IPS-NIHi7 (cell line): ENCODE results near the gene NVL.
A peak's percentile ranks its signal among the peaks of the same experiment; 100 is the strongest.

Experiments
- DNase-seq: peaks from one replicate; pipeline ENCODE4 v3.0.0; 2012; ENCODE audit warnings: mixed read lengths; ENCODE audit errors: extremely low spot score

NVL gene

DNA sequence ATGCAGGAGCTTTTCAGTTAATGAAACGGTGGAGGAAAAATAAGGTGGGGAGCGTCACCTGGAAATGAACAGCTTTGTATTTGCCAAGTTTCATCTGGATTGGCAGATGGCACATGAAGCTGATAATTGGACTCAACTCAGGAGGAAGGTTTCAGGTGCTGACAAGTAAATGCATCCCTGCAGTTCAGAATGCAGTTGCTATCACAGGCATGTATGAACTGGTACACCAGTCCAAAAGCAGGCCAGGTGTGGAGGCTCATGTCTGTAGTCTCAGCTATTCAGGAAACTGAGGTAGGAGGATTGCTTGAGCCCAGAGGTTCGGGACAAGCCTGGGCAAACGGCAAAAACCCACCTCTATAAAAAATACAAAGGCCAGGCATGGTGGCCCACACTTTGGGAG is 131.4 kb downstream of the NVL start:
- no peak for DNase-seq

DNA sequence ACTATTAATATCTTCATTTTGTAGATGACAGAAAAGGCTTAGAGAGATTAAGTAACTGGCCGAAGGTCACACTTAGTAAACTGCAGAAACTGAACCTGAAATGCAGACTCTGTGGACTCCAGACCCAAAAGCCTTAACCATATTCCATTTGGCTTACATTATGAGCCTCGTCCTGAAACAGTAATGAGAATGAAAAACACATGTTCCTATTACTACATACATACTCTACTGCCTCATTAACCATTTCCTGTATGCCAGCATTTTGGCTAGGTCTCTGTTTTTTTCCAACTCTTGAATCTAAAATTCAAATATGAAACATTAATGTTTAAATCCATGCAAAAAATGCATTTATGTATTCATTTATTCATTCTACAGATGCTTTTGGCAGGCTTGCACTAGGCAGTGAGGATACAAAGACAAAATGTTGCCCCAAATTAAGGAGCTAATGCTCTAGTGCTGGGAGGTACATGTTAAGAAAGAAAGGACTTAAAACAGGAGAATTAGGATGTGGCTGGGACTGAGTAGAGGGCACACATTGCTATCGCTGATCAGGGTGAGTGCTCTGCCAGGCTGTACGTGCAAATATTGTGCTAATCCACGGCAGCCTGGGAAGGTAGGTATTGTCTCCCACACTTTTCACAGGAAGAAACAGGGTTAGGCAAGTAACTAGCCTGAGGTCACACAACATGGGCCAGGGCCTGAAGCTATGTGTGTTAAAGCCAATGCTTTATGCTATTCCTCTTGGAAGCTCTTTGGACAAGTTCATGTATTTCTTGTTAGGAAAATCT is 133.0 kb downstream of the NVL start:
- no peak for DNase-seq

DNA sequence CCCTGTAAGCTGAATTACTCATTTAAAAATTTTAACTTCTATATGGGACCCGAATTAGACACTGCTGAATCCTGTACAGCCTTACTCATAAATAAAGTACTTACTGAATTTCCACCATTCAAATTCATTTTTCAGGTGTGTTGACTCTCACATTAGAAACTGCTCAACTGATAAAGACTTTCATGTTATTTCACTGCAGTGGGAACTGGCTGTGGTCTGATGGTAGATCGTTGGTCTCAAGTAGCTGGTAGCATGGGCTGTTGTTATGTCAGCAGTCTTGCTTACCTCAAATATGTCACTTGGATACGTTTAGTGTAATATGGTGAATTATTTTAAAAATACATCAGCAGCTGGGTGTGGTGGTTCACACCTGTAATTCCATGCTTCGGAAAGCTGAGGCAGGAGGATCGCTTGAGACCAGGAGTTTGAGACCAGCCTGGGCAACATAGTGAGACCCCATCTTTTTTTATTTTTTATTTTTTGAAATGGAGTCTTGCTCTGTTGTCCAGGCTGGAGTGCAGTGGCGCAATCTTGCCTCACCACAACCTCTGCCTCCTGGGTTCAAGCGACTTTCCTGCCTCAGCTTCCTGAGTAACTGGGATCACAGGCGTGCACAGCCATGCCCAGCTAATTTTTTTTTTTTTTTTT is 136.5 kb downstream of the NVL start:
- no peak for DNase-seq

DNA sequence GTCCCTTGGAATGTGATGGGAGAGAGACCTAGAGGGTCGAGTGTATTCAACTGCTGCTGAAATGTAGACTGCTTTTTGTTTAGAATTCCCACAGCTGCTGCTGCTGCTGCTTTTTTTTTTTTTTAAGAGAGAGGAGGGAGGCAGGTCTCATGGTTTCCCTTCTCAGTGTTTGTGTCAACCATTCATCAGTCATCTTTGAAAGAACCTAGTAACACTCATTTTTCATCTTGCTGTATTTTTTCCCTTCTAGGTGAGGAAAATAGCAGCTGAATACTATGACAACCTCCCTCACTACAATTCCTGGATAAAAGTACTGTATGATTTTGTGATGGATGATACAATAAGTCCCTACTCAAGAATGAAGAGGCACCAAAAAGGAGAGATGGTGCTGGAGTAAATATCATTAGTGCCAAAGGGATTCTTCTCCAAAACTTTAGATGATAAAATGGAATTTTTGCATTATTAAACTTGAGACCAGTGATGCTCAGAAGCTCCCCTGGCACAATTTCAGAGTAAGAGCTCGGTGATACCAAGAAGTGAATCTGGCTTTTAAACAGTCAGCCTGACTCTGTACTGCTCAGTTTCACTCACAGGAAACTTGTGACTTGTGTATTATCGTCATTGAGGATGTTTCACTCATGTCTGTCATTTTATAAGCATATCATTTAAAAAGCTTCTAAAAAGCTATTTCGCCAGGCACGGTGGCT is 137.7 kb downstream of the NVL start:
- DNase-seq, result no peak

DNA sequence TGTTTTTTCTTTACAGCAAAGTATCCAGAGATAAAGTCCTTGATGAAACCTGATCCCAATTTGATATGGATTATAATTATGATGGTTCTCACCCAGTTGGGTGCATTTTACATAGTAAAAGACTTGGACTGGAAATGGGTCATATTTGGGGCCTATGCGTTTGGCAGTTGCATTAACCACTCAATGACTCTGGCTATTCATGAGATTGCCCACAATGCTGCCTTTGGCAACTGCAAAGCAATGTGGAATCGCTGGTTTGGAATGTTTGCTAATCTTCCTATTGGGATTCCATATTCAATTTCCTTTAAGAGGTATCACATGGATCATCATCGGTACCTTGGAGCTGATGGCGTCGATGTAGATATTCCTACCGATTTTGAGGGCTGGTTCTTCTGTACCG is 140.4 kb downstream of the NVL start:
- no peak for DNase-seq

DNA sequence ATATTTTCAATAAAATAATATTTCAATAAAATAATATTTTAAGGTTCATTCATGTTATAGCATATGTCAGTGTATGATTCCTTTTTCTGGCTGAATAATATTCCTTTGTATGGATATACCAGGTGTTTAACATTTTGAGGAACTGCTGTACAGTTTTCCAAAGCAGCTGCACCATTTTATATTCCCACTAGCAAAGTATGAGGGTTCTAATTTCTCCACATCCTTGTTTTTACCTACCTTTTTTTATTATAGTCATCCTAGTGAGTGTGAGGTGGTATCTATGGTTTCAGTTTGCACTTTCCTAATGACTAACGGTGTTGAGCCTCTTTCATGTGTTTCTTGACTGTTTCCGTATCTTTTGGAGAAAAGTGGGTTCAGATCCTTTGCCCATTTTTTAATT is 141.7 kb downstream of the NVL start:
- DNase-seq, result no peak

DNA sequence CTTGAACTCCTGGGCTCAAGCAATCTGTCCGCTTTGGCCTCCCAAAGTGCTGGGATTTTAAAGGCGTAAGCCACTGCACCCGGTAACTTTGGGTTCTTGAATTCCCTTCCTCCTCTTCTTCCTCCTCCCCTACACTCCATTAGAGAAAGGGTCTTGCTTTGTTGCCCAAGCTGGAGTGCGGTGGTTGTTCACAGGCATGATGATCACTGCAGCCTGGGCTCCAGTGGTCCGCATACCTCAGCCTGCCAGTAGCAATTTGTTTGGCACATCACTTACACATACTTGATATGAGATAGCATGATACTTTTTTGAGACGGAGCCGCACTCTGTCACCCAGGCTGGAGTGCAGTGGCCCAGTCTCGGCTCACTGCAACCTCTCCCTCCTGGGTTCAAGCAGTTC is 144.8 kb downstream of the NVL start:
- no peak for DNase-seq

DNA sequence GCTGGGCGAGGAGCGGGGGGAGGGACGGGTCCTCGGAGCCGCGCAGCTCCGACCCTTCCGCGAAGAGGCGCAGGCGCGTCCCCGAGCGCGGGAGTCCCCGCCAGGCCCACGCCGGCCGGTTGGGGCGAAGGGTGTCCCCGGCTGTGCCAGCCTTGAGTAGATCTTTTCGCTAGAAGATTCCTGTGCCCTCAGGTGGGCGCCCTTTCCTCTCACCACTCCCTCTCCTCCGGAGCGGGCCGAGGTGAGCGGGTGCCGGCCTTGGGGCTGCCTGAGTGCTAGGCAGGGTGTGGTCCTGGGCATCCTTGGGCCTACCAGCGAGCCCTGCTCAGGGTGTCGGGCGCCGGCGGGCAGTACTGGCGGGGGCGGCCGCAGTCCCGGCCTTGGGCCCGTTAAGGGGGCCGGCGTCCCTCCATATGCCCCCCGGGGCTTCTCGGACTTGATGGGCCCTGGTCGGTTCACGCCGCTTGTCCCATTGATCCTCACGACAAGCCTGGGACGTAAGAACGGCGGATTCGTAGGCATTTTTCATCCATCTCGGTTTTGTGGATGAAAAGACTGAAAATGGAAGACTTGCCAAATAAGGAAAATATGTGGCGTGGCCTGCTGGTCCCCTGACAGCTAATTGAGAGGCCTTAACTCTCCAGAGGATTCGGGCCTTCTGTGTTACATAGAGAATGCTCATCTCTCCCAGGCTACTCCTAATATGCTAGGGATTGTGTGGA is 146.2 kb downstream of the NVL start:
- DNase-seq, result peak; percentile 52

DNA sequence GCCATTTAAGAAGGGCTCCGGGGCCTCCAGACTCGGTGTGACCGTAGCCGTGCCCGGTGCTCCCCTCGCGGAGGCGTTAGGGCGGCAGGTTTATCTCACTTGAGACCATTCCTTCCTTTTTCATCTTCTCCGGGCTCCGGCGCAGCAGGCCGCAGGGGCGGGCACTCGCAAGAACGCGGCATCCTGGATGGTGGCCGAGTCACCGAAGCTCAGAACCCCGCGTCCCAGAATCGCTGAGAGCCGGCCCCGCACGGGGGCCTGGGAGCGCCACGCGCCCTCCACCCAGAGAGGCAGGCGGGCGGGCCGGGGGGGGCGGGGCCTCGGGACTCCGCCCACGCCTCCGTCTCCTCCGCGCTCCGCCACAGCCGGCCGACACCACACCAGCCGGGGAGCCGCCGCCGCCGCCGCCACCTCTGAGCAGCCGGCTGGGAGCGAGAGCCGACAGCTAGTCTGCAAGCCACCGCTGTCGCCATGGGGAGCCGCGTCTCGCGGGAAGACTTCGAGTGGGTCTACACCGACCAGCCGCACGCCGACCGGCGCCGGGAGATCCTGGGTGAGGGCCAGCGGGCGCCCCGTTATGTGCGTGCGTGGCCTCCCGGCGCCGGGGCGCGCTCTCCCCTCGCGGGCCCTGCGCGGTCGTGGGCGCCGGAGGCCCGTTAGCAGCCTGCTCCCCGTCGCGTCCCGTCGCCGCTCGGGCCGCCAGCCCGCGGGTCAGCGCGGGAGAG is 146.9 kb downstream of the NVL start, which contains the start of gene DEGS1:
DEGS1 (plus strand) TSS at position 375 of the 725 bp plus-strand sequence; CDS start at position 472, 97 bp downstream.
- DNase-seq, result peak; percentile 98

DNA sequence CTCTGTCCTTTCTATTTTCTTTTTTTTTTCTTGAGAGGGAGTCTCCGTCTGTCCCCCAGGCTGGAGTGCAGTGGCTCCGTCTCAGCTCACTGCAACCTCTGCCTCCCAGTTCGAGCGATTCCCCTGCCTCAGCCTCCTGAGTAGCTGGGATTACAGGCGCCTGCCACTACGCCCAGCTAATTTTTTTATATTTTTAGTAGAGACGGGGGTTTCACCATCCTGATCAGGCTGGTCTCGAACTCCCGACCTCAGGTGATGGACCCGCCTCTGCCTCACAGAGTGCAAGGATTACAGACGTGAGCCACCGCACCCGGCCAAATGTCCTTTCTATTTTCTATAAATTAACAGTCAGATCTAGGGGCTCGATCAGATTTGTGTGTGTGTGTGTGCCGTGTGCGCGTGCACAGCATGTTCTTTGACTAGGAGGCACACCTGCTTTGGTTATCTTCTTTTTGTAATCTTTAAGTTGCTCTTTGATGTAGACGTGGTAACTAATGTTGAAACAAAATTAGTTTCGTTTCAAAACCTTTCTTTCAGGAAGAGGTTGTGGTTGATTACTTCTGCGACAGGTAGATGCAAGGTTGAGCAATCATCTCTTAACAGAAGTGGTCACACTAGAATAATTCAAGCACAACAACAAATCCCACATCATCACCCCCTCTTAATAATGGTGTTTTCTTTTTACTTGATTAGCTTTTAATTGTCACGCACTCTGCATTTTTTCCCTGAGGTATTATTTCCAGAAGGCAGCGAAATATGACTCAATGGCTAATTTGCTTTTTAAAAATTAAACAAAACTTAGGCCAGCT is 147.7 kb downstream of the NVL start:
- no peak for DNase-seq

DNA sequence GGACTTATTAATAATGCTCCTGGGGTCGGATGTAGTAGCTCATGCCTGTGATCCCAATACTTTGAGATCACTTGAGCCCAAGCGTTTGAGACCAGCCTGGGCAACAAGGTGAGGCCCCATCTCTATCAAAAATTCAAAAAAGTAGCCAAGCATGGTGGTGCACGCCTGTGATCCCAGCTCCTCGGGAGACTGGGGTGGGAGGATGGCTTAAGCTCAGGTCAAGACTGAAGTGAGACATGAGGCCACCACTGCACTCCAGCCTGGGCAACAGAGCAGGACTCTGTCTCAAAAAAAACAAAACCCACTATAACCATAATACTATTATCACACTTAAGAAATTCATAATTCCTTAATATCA is 148.5 kb downstream of the NVL start:
- DNase-seq, result no peak

DNA sequence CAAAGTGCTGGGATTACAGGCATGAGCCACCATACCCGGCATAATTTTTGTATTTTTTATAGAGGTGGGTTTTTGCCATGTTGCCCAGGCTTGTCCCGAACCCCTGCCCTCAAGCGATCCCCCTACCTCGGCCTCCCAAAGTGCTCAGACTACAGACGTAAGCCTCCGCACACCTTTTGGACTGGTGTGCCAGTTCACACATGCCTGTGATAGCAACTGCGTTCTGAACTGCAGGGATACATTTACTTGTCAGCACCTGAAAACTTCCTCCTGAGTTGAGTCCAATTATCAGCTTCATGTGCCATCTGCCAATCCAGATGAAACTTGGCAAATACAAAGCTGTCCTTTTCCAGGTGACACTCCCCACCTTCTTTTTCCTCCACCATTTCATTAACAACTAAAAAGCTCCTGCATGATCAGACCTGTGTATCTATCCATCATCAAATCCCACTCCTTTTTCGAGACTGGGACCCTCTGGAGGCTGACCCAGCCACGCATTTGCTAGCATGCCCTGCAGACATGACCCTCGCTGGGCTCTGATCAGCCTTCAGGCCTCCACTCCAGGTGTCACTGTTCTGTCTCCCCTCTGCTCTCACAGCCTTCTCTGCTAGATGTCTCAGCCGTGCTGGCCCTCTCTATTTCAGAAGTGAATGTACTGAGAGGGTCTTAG is 149.1 kb downstream of the NVL start:
- no peak for DNase-seq

DNA sequence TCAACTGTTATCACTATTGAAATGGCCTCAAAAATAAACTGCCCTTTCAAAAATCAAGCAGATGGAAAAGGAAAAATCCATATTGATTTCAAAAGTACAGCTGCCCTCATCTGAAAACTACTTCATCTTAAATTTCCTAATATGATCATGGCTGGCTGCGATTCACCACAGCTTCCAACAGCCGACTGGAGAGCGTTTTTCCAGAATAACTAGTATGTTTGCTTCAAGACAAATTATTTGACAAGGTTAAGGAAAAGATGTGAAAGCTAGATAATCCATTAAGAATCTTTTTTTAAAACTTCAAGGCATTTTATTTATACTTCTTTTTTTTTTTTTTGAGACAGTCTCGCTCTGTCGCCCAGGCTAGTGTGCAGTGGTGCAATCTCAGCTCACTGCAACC is 151.1 kb downstream of the NVL start:
- no peak for DNase-seq

DNA sequence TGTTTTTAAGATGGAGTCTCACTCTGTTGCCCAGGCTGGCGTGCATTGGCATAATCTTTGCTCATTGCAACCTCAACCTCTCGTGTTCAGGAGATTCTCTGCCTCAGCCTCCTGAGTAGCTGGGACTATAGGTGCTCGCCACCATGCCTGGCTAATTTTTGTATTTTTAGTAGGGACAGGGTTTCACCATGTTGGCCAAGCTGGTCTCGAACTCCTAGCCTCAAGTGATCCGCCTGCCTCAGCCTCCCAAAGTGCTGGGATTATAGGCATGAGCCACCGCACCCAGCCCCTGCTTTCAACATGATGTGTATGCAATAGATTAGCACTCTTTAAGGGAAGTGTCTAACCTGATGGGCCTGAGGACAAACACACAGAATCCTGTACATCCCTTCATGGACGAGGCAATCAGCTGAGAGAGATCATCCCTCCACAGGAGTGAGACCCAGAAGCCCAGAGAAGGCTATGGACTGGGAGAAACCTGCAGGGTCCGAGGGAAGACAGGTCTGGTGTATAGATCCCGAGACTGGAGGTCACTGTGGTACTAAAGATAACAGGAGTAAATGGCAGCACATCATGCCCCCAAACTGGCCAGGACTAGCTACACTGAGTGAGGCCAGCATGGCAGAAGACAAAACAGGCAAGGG is 152.5 kb downstream of the NVL start:
- no peak for DNase-seq
